PC-9 (cell line): ENCODE measurements around the gene WBP1. TPM values are rescaled to one million over a fixed set of nuclear protein-coding genes. Genes with fewer than 3 reads are reported as not detected.

Source experiments
- BruUV-seq: library from RNA; stranded (reverse); fragments of 400-500 nt; replicated peaks from 2 replicates; lab custom pipeline; 2021; lab: Mats Ljungman, UMichigan
- CTCF ChIA-PET: fragments of 300-600 bp; sonication (Branson Sonifier 250); formaldehyde crosslinking; loops from one replicate; lab custom pipeline; 2022; ENCODE audit warnings: antibody characterized with exemption; lab: Charles Lee
- POLR2A ChIA-PET: fragments of 300-600 bp; sonication (Branson Sonifier 250); formaldehyde crosslinking; loops from one replicate; lab custom pipeline; 2022; ENCODE audit warnings: antibody characterized with exemption; ENCODE audit not compliant: unreplicated experiment; lab: Charles Lee
- DNase-seq, 2 experiments: peaks; one replicate each; pipeline versions ENCODE4 v3.0.0 to v3.0.0-alpha.2; 2015 to 2022; ENCODE audit warnings: mixed read lengths in 1 of 2
- H2AFZ ChIP-seq: fragments of 200-600 bp; sonication (generic); 2 replicates; pipeline ENCODE4 v1.8.1; 2017; ENCODE audit warnings: antibody characterized with exemption
- H3F3A ChIP-seq: fragments of 200-600 bp; sonication (generic); 2 replicates; pipeline ENCODE4 v1.8.1; 2017; ENCODE audit warnings: antibody characterized with exemption, mild to moderate bottlenecking, low read depth; ENCODE audit not compliant: insufficient read depth
- H3K27ac ChIP-seq: fragments of 200-600 bp; sonication (generic); 2 replicates; pipeline ENCODE4 v1.6.1; 2016; ENCODE audit warnings: mixed run types
- H3K27me3 ChIP-seq: fragments of 200-600 bp; sonication (generic); 2 replicates; pipeline ENCODE4 v1.6.1; 2016; ENCODE audit warnings: low read depth, mixed run types; ENCODE audit not compliant: insufficient read depth
- H3K36me3 ChIP-seq: fragments of 200-600 bp; sonication (generic); 2 replicates; pipeline ENCODE4 v1.6.1; 2016; ENCODE audit warnings: low read depth, mixed run types
- H3K4me1 ChIP-seq: fragments of 200-600 bp; sonication (generic); replicated peaks from 2 replicates; pipeline ENCODE4 v1.6.1; 2016; ENCODE audit warnings: mixed run types; ENCODE audit not compliant: insufficient read depth
- H3K4me2 ChIP-seq: fragments of 200-600 bp; sonication (generic); 2 replicates; pipeline ENCODE4 v1.6.1; 2017; ENCODE audit warnings: mixed run types
- H3K4me3 ChIP-seq: fragments of 200-600 bp; sonication (generic); 2 replicates; pipeline ENCODE4 v1.6.1; 2016; ENCODE audit warnings: mixed run types
- H3K79me2 ChIP-seq: fragments of 200-600 bp; sonication (generic); 2 replicates; pipeline ENCODE4 v1.6.1; 2017; ENCODE audit warnings: low read depth, mixed run types
- H3K9me2 ChIP-seq: fragments of 200-600 bp; sonication (generic); 2 replicates; pipeline ENCODE4 v1.8.1; 2017; ENCODE audit warnings: mild to moderate bottlenecking; ENCODE audit not compliant: insufficient read depth
- H3K9me3 ChIP-seq: fragments of 200-600 bp; sonication (generic); 2 replicates; pipeline ENCODE4 v1.8.1; 2016; ENCODE audit warnings: low read depth; ENCODE audit not compliant: insufficient read depth
- H4K20me1 ChIP-seq: fragments of 200-600 bp; sonication (generic); 2 replicates; pipeline ENCODE4 v1.8.1; 2017; ENCODE audit not compliant: insufficient read depth
- CTCF ChIP-seq: fragments of 200-600 bp; sonication (generic); conservative IDR thresholded peaks from 2 replicates; pipeline ENCODE4 v1.6.1; 2017; ENCODE audit warnings: mixed run types, antibody characterized with exemption, mild to moderate bottlenecking, moderate library complexity
- EZH2 ChIP-seq: fragments of 200-600 bp; sonication (generic); IDR thresholded peaks from 2 replicates; pipeline ENCODE4 v1.8.0; 2017; ENCODE audit warnings: antibody characterized with exemption, low read depth
- intact Hi-C: fragments of 100-400 bp; cut with micrococcal nuclease; formaldehyde crosslinking; loops from one replicate; pipeline ENCODE4 v1.10.0; 2022; ENCODE audit not compliant: unreplicated experiment
- total RNA-seq: library from RNA; stranded (reverse); gene quantifications from 2 replicates; pipeline ENCODE4 v1.2.3, GENCODE V29; 2021

Gene WBP1
- total RNA-seq, 1 experiment from 2014 or later, result 68.0 TPM

GRCh38 chr2:74488643-74489481 lies 30.6 kb downstream of the WBP1 start:
- DNase-seq, result no peak
- ChIA-PET CTCF (no interaction called here), POLR2A (interaction anchor here (0.6 kb wide), 1 partner anchor 310 kb away, joined by 5 read pairs; the partner anchor contains the start of gene MOB1A)
- no peaks in the 10 kb centered on the region for H4K20me1 ChIP-seq
- peaks cover 15% of the 10 kb centered on the region for H3F3A ChIP-seq
- no peak for TF ChIP-seq CTCF
- TF ChIP-seq EZH2, result no peak
- H3K27ac ChIP-seq, result no peak overlapping the region
- intact Hi-C loops, result loop anchor here (10.0 kb wide), 1 partner anchor 166 kb away; the partner anchor contains the start of gene SEMA4F
- H3K79me2 ChIP-seq, result peaks cover 8% of the 10 kb centered on the region; the same call in 1 of the 2 replicates
- H3K9me3 ChIP-seq, result no peaks in the 10 kb centered on the region
- no peaks in the 10 kb centered on the region for H3K9me2 ChIP-seq
- no peaks in the 10 kb centered on the region for H3K27me3 ChIP-seq
- H3K36me3 ChIP-seq, result no peaks in the 10 kb centered on the region
- BruUV-seq, result no TSS peak
- H2AFZ ChIP-seq, result no peak overlapping the region
- no peak overlapping the region for H3K4me3 ChIP-seq
- H3K4me1 ChIP-seq, result peaks cover 12% of the 10 kb centered on the region; the same call in 1 of the 2 replicates
- H3K4me2 ChIP-seq, result 0 out of 2 replicates have a peak overlapping the region, but pooled peaks have one; percentile 15

GRCh38 chr2:74489906-74490305 lies 31.7 kb downstream of the WBP1 start:
- no peaks in the 10 kb centered on the region for H3K9me2 ChIP-seq
- no peak overlapping the region for H3K4me3 ChIP-seq
- no peaks in the 10 kb centered on the region for H4K20me1 ChIP-seq
- no peak for TF ChIP-seq CTCF
- no peak for TF ChIP-seq EZH2
- H2AFZ ChIP-seq, result no peak overlapping the region
- H3K9me3 ChIP-seq, result no peaks in the 10 kb centered on the region
- H3K27ac ChIP-seq, result no peak overlapping the region
- no peaks in the 10 kb centered on the region for H3K79me2 ChIP-seq
- DNase-seq, result no peak
- H3F3A ChIP-seq, result peaks cover 15% of the 10 kb centered on the region
- H3K4me1 ChIP-seq, result peaks cover 12% of the 10 kb centered on the region; the same call in 1 of the 2 replicates
- intact Hi-C loops, result loop anchor here (10.0 kb wide), 1 partner anchor 165 kb away; the partner anchor contains the start of gene SEMA4F
- no peaks in the 10 kb centered on the region for H3K27me3 ChIP-seq
- H3K4me2 ChIP-seq, result no peak overlapping the region
- H3K36me3 ChIP-seq, result no peaks in the 10 kb centered on the region
- ChIA-PET POLR2A (no interaction called here), CTCF (no interaction called here)
- BruUV-seq, result no TSS peak

GRCh38 chr2:74491648-74492544 lies 33.7 kb downstream of the WBP1 start:
- H3K36me3 ChIP-seq, result no peaks in the 10 kb centered on the region
- H2AFZ ChIP-seq, result no peak overlapping the region
- DNase-seq, result peak in 1 of 2 experiments; percentile 33
- H3F3A ChIP-seq, result peaks cover 14% of the 10 kb centered on the region
- ChIA-PET CTCF (interaction anchor here (0.5 kb wide), 1 partner anchor 21 kb away, joined by 9 read pairs; no protein-coding TSS in a partner anchor), POLR2A (no interaction called here)
- no peaks in the 10 kb centered on the region for H3K79me2 ChIP-seq
- H3K9me3 ChIP-seq, result no peaks in the 10 kb centered on the region
- intact Hi-C loops, result no loop called here
- no peaks in the 10 kb centered on the region for H4K20me1 ChIP-seq
- no peak overlapping the region for H3K27ac ChIP-seq
- H3K27me3 ChIP-seq, result no peaks in the 10 kb centered on the region
- H3K9me2 ChIP-seq, result no peaks in the 10 kb centered on the region
- BruUV-seq, result no TSS peak
- TF ChIP-seq CTCF, result no peak
- TF ChIP-seq EZH2, result no peak
- H3K4me2 ChIP-seq, result no peak overlapping the region
- no peak overlapping the region for H3K4me3 ChIP-seq
- peaks cover 13% of the 10 kb centered on the region; the same call in 1 of the 2 replicates for H3K4me1 ChIP-seq
